A549 (cell line): ENCODE measurements around the gene OR4C11.

Source experiments
- CEBPB ChIP-seq, 2 experiments: fragments of >200 bp in 1 of 2; sonication (Bioruptor Twin) in 1 of 2; formaldehyde crosslinking in 1 of 2; IDR thresholded peaks; 2 replicates each; pipeline ENCODE4 v1.6.1; 2012 to 2016
- EHMT2 ChIP-seq: fragments of 200-600 bp; sonication (generic); IDR thresholded peaks from 2 replicates; pipeline ENCODE4 v1.6.1; 2016; ENCODE audit warnings: antibody characterized with exemption, low read depth, mild to moderate bottlenecking, moderate library complexity
- TF ChIP-seq, protein P1 (sequence below): fragments of >200 bp; sonication (Bioruptor Twin); formaldehyde crosslinking; IDR thresholded peaks from 3 replicates; pipeline ENCODE4 v1.5.1; 2016

DNA sequence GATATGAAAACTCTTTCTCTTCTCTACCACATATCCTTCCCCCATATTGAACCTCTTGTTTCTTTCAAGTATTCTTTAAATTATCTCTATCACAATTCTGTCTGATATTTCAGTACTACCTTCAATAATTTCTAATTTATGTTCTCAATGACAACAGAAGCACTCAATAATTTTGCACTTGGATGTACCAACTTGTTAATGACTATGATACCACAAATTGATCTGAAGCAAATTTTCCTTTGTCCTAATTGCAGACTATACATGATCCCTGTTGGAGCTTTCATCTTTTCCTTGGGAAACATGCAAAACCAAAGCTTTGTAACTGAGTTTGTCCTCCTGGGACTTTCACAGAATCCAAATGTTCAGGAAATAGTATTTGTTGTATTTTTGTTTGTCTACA lies 53.3 kb downstream of the OR4C11 start, which contains the start of gene OR4C15:
- TF ChIP-seq, protein P1, sequence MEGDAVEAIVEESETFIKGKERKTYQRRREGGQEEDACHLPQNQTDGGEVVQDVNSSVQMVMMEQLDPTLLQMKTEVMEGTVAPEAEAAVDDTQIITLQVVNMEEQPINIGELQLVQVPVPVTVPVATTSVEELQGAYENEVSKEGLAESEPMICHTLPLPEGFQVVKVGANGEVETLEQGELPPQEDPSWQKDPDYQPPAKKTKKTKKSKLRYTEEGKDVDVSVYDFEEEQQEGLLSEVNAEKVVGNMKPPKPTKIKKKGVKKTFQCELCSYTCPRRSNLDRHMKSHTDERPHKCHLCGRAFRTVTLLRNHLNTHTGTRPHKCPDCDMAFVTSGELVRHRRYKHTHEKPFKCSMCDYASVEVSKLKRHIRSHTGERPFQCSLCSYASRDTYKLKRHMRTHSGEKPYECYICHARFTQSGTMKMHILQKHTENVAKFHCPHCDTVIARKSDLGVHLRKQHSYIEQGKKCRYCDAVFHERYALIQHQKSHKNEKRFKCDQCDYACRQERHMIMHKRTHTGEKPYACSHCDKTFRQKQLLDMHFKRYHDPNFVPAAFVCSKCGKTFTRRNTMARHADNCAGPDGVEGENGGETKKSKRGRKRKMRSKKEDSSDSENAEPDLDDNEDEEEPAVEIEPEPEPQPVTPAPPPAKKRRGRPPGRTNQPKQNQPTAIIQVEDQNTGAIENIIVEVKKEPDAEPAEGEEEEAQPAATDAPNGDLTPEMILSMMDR, result no peak
- TF ChIP-seq EHMT2 (no peak), CEBPB (IDR thresholded peaks at IDR 0.05) (no peak)
